ENCODE measurements around the gene CREB5. TPM values are rescaled to one million over a fixed set of nuclear protein-coding genes. Genes with fewer than 3 reads are reported as not detected.

Gene CREB5
- total RNA-seq, 1 experiment from 2014 or later, result 1.3 TPM

DNA sequence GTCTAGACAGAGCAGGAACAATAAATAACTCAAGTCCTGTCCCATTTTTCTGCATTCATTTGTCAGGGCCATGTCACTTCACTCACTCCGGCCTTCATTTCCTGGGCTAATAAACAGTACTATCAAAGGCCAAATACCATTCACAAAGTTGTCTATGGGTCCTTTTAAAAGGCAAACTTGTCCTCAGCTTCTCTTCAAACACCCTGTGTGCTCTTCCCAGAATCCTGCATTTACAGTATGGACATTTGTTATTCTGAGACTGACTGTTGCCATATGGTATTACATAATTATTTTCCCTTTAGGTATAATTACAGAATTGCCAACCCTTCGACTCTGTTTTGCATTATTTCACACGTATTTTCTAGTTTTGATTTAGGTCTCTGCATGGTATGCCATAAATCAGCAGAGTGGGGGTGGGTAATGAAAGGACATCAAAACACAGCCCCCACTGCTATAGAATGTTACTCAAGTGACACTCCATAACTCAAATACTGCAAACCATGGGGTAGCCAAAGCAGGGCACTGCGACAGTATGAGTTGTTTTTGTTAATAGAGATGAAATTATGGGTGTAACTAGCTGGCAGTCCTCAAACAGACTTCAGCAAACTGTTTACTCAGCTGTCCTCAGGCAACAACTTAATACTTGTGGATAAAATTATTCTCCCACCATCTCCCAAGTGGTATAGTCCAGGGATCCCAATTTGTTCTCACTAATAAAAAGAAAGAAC, 362.1 kb downstream of the CREB5 start:
- TF ChIP-seq ETV6 (CRISPR knock-in tag; IDR thresholded peaks at IDR 0.05) (no peak), JAZF1 (CRISPR knock-in tag; IDR thresholded peaks at IDR 0.05) (no peak), ZNF512 (CRISPR knock-in tag; IDR thresholded peaks at IDR 0.05; ENCODE audit: borderline replicate concordance) (no peak), GRHL2 (CRISPR knock-in tag; IDR thresholded peaks at IDR 0.05; ENCODE audit: insufficient replicate concordance, severe bottlenecking) (no peak), E2F5 (CRISPR knock-in tag; IDR thresholded peaks at IDR 0.05) (no peak), NFATC4 (CRISPR knock-in tag; IDR thresholded peaks at IDR 0.05) (no peak), MXD4 (CRISPR knock-in tag; IDR thresholded peaks at IDR 0.05; ENCODE audit: borderline replicate concordance) (no peak), ESRRA (CRISPR knock-in tag; IDR thresholded peaks at IDR 0.05; ENCODE audit: borderline replicate concordance) (no peak), HMGA2 (CRISPR knock-in tag; IDR thresholded peaks at IDR 0.05) (no peak), USF2 (CRISPR knock-in tag; IDR thresholded peaks at IDR 0.05) (no peak), GTF2I (CRISPR knock-in tag; conservative IDR thresholded peaks at IDR 0.05) (no peak), ATF1 (CRISPR knock-in tag; IDR thresholded peaks at IDR 0.05) (no peak)
- TF ChIP-seq, protein P1, sequence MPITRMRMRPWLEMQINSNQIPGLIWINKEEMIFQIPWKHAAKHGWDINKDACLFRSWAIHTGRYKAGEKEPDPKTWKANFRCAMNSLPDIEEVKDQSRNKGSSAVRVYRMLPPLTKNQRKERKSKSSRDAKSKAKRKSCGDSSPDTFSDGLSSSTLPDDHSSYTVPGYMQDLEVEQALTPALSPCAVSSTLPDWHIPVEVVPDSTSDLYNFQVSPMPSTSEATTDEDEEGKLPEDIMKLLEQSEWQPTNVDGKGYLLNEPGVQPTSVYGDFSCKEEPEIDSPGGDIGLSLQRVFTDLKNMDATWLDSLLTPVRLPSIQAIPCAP (CRISPR knock-in tag; IDR thresholded peaks at IDR 0.05), result no peak
- TF ChIP-seq, protein P2, sequence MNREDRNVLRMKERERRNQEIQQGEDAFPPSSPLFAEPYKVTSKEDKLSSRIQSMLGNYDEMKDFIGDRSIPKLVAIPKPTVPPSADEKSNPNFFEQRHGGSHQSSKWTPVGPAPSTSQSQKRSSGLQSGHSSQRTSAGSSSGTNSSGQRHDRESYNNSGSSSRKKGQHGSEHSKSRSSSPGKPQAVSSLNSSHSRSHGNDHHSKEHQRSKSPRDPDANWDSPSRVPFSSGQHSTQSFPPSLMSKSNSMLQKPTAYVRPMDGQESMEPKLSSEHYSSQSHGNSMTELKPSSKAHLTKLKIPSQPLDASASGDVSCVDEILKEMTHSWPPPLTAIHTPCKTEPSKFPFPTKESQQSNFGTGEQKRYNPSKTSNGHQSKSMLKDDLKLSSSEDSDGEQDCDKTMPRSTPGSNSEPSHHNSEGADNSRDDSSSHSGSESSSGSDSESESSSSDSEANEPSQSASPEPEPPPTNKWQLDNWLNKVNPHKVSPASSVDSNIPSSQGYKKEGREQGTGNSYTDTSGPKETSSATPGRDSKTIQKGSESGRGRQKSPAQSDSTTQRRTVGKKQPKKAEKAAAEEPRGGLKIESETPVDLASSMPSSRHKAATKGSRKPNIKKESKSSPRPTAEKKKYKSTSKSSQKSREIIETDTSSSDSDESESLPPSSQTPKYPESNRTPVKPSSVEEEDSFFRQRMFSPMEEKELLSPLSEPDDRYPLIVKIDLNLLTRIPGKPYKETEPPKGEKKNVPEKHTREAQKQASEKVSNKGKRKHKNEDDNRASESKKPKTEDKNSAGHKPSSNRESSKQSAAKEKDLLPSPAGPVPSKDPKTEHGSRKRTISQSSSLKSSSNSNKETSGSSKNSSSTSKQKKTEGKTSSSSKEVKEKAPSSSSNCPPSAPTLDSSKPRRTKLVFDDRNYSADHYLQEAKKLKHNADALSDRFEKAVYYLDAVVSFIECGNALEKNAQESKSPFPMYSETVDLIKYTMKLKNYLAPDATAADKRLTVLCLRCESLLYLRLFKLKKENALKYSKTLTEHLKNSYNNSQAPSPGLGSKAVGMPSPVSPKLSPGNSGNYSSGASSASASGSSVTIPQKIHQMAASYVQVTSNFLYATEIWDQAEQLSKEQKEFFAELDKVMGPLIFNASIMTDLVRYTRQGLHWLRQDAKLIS (CRISPR knock-in tag; IDR thresholded peaks at IDR 0.05; ENCODE audit: borderline replicate concordance), result no peak
- CTCF ChIA-PET, result no interaction called here
- DNase-seq (ENCODE audit: low spot score) (no peak), ATAC-seq (no peak)
- POLR2A ChIA-PET, result no interaction called here
- Mint-ChIP-seq H3K4me3 (no peak overlapping the region), H3K9me3 (peaks cover 7% of the 10 kb centered on the region), H3K27ac (no peak overlapping the region), H3K36me3 (no peaks in the 10 kb centered on the region), H3K4me1 (no peaks in the 10 kb centered on the region), H3K27me3 (ENCODE audit: low read depth) (peaks cover 20% of the 10 kb centered on the region)

GRCh38 chr7:28776463-28777157, 364.3 kb downstream of the CREB5 start:
- ATAC-seq, result no peak
- Mint-ChIP-seq H3K27ac (no peak overlapping the region), H3K4me3 (no peak overlapping the region), H3K9me3 (peaks cover 7% of the 10 kb centered on the region), H3K4me1 (no peaks in the 10 kb centered on the region), H3K36me3 (no peaks in the 10 kb centered on the region), H3K27me3 (ENCODE audit: low read depth) (no peaks in the 10 kb centered on the region)
- ChIA-PET CTCF (interaction anchor here (0.7 kb wide), 1 partner anchor 53 kb away, joined by 3 read pairs; no protein-coding TSS in a partner anchor), POLR2A (no interaction called here)
- DNase-seq (ENCODE audit: low spot score), result no peak
- TF ChIP-seq ELF4 (CRISPR knock-in tag; IDR thresholded peaks at IDR 0.05; ENCODE audit: low read depth) (no peak), TP53 (CRISPR knock-in tag; IDR thresholded peaks at IDR 0.05) (no peak), USF1 (CRISPR knock-in tag; IDR thresholded peaks at IDR 0.05) (no peak), ATF2 (CRISPR knock-in tag; IDR thresholded peaks at IDR 0.05; ENCODE audit: borderline replicate concordance, low read depth) (no peak)
- TF ChIP-seq, protein P3, sequence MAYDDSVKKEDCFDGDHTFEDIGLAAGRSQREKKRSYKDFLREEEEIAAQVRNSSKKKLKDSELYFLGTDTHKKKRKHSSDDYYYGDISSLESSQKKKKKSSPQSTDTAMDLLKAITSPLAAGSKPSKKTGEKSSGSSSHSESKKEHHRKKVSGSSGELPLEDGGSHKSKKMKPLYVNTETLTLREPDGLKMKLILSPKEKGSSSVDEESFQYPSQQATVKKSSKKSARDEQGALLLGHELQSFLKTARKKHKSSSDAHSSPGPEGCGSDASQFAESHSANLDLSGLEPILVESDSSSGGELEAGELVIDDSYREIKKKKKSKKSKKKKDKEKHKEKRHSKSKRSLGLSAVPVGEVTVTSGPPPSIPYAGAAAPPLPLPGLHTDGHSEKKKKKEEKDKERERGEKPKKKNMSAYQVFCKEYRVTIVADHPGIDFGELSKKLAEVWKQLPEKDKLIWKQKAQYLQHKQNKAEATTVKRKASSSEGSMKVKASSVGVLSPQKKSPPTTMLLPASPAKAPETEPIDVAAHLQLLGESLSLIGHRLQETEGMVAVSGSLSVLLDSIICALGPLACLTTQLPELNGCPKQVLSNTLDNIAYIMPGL (CRISPR knock-in tag; IDR thresholded peaks at IDR 0.05), result no peak
